Measurements from ENCODE around the gene MT1G.

MT1G gene

GRCh38 chr16:56709443-56710040 lies 41.7 kb upstream of the MT1G start:
- TF ChIP-seq, protein P1, sequence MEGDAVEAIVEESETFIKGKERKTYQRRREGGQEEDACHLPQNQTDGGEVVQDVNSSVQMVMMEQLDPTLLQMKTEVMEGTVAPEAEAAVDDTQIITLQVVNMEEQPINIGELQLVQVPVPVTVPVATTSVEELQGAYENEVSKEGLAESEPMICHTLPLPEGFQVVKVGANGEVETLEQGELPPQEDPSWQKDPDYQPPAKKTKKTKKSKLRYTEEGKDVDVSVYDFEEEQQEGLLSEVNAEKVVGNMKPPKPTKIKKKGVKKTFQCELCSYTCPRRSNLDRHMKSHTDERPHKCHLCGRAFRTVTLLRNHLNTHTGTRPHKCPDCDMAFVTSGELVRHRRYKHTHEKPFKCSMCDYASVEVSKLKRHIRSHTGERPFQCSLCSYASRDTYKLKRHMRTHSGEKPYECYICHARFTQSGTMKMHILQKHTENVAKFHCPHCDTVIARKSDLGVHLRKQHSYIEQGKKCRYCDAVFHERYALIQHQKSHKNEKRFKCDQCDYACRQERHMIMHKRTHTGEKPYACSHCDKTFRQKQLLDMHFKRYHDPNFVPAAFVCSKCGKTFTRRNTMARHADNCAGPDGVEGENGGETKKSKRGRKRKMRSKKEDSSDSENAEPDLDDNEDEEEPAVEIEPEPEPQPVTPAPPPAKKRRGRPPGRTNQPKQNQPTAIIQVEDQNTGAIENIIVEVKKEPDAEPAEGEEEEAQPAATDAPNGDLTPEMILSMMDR (IDR thresholded peaks at IDR 0.05; ENCODE audit: low read depth, low read length, missing control alignments) = no peak
- H3K4me3 ChIP-seq (ENCODE audit: low read depth, low read length) = no peak overlapping the region
- no peak for DNase-seq (ENCODE audit: low read depth)
- in situ Hi-C loops (cut with HindIII; ENCODE audit: low sequenced_read_pairs) = no loop called here

DNA sequence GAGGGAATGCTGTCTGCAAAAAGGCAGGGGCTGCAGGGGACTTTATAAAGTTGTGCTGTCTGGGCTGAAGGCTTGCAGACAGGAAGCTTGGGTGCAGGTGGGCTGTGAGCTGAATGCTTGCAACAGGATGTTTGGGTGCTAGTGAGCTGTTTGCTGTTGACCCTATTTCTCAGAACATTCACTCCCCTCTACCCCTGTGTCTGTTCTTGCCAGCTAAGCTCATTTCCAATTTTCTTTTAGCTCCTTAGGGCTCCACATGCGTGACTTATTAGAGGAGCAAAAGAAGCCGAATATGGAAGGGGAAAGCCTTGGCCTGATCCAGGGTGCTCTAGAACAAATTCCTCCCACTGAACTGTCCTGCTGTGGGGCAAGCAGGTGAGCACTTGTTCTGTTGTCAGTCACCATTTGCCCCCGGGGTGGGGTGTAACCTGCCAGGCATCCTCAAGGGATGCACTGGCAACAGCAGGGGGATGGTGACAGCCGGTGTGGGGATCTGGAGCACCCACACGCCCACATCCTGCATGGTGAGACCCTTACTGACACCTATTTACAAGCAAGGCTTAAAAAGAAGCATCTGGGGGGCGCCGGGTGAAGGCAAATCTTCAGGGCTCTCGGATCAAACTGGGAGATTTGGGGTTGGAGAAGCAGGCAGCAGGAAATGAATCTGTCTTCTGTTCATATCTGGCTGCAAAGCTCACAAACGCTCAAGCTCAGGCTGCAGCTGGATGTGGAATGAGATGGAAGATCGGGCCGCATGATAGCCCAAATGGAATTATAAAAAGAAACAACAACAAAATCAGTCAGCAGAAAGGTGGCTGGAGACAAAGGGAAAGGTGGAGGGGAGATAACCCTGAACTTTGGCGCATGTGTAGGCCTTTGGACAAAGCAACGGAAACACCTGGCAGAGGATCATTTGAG lies 40.9 kb upstream of the MT1G start:
- TF ChIP-seq, protein P1 (IDR thresholded peaks at IDR 0.05; ENCODE audit: low read depth, low read length, missing control alignments) = no peak
- H3K4me3 ChIP-seq (ENCODE audit: low read depth, low read length) = no peak overlapping the region
- in situ Hi-C loops (cut with HindIII; ENCODE audit: low sequenced_read_pairs) = no loop called here
- DNase-seq (ENCODE audit: low read depth) = no peak

- in situ Hi-C loops (cut with HindIII; ENCODE audit: low sequenced_read_pairs) = no loop called here
- DNase-seq (ENCODE audit: low read depth) = no peak
- H3K4me3 ChIP-seq (ENCODE audit: low read depth, low read length) = no peak overlapping the region
- TF ChIP-seq, protein P1 (IDR thresholded peaks at IDR 0.05; ENCODE audit: low read depth, low read length, missing control alignments) = no peak
Measured at GRCh38 chr16:56702836-56703235, 35.0 kb upstream of the MT1G start.

- no peak overlapping the region for H3K4me3 ChIP-seq (ENCODE audit: low read depth, low read length)
- TF ChIP-seq, protein P1 (IDR thresholded peaks at IDR 0.05; ENCODE audit: low read depth, low read length, missing control alignments) = no peak
- in situ Hi-C loops (cut with HindIII; ENCODE audit: low sequenced_read_pairs) = no loop called here
- DNase-seq (ENCODE audit: low read depth) = no peak
Measured at GRCh38 chr16:56701534-56701933, 33.7 kb upstream of the MT1G start.

DNA sequence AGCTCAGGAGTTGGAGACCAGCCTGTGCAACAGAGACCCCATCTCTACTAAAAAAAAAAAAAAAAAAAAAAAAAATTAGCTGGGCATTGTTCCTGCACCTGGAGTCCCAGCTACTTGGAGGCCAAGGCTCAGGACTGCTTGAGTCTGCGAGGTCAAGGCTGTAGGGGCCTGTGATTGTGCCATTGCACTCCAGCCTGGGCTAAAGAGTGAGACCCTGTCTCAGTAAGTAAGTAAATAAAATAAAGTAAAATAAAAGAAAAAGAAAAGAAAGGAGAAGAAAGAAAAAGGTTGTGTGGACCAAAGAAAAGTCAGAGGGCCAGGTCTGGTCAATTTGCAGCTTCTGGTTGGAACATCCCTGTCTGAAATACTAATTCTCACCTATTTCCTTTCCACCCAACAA lies 32.8 kb upstream of the MT1G start:
- no peak for DNase-seq (ENCODE audit: low read depth)
- H3K4me3 ChIP-seq (ENCODE audit: low read depth, low read length) = no peak overlapping the region
- TF ChIP-seq, protein P1 (IDR thresholded peaks at IDR 0.05; ENCODE audit: low read depth, low read length, missing control alignments) = no peak
- in situ Hi-C loops (cut with HindIII; ENCODE audit: low sequenced_read_pairs) = no loop called here

DNA sequence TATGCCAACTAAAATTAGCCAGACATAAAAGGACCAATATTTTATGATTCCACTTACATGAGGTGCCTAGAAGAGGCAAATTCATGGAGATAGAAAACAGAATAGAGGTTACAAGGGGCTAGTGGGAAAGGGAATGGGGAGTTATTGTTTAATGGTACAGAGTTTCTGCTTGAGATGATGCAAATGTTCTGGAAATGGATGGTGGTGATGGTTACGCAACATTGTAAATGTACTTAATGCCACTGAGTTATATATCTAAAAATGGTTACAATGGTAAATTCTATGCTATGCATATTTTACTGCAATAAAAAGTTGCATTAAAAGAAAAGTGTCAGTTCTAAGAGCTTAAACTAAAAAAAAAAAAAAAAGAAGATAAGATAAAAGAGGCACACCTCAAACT lies 32.3 kb upstream of the MT1G start:
- in situ Hi-C loops (cut with HindIII; ENCODE audit: low sequenced_read_pairs) = no loop called here
- no peak overlapping the region for H3K4me3 ChIP-seq (ENCODE audit: low read depth, low read length)
- TF ChIP-seq, protein P1 (IDR thresholded peaks at IDR 0.05; ENCODE audit: low read depth, low read length, missing control alignments) = no peak
- no peak for DNase-seq (ENCODE audit: low read depth)
